Iris pigment epithelial cell (primary cell): Measurements from ENCODE around the gene AHDC1.

Experiments used
- DNase-seq: peaks from one replicate; pipeline ENCODE4 v3.0.0-alpha.2; 2011; ENCODE audit warnings: low read depth

The AHDC1 gene

GRCh38 chr1:27535386-27535785, 68.6 kb downstream of the AHDC1 start:
- DNase-seq: no peak

GRCh38 chr1:27531959-27532685, 71.8 kb downstream of the AHDC1 start:
- no peak for DNase-seq

GRCh38 chr1:27530192-27530591, 73.8 kb downstream of the AHDC1 start:
- no peak for DNase-seq

- no peak for DNase-seq
Observed at GRCh38 chr1:27529704-27530018, 74.3 kb downstream of the AHDC1 start.

- no peak for DNase-seq
Observed at GRCh38 chr1:27528818-27529703, 74.9 kb downstream of the AHDC1 start.

- DNase-seq: no peak
Observed at GRCh38 chr1:27527890-27528817, 75.8 kb downstream of the AHDC1 start.

GRCh38 chr1:27527223-27527889, 76.6 kb downstream of the AHDC1 start:
- peak; percentile 76 for DNase-seq

GRCh38 chr1:27526569-27527222, 77.2 kb downstream of the AHDC1 start:
- no peak for DNase-seq

- DNase-seq: no peak
Observed at GRCh38 chr1:27525296-27526272, 78.4 kb downstream of the AHDC1 start.

GRCh38 chr1:27523337-27524020, 80.5 kb downstream of the AHDC1 start:
- no peak for DNase-seq

GRCh38 chr1:27522432-27523336, 81.3 kb downstream of the AHDC1 start:
- no peak for DNase-seq

- DNase-seq: no peak
Observed at GRCh38 chr1:27521861-27522431, 82.0 kb downstream of the AHDC1 start.

GRCh38 chr1:27521336-27521831, 82.6 kb downstream of the AHDC1 start:
- no peak for DNase-seq

GRCh38 chr1:27520651-27521050, 83.3 kb downstream of the AHDC1 start:
- no peak for DNase-seq

GRCh38 chr1:27519331-27520258, 84.3 kb downstream of the AHDC1 start:
- no peak for DNase-seq

- DNase-seq: no peak
Observed at GRCh38 chr1:27518808-27519207, 85.1 kb downstream of the AHDC1 start.
